Urinary bladder (tissue), 4 donors: Measurements from ENCODE around the gene PRDM11. TPM values are rescaled to one million over a fixed set of nuclear protein-coding genes. Genes with fewer than 3 reads are reported as not detected.

Source experiments
- DNase-seq: peaks from one replicate; pipeline ENCODE4 v3.0.0-alpha.2; 2015; ENCODE audit errors: extremely low spot score
- H3K27ac ChIP-seq: one replicate; pipeline ENCODE4 v1.5.1; 2013; ENCODE audit warnings: low read depth, mild to moderate bottlenecking, moderate library complexity
- H3K36me3 ChIP-seq: one replicate; pipeline ENCODE4 v1.6.1; 2013; ENCODE audit warnings: mild to moderate bottlenecking, moderate library complexity; ENCODE audit not compliant: insufficient read depth
- H3K4me1 ChIP-seq: one replicate; pipeline ENCODE4 v1.6.1; 2013; ENCODE audit warnings: mild to moderate bottlenecking, moderate library complexity; ENCODE audit not compliant: insufficient read depth
- H3K4me3 ChIP-seq: one replicate; pipeline ENCODE4 v1.5.1; 2013; ENCODE audit warnings: low read depth, low read length
- WGBS: extraction: QIAGEN DNeasy Blood & Tissue Kit; methylation state at CpG from one replicate; pipeline ENCODE4 v1.1.7; 2013; 5-methylcytosine and 5-hydroxymethylcytosine counted together
- polyA plus RNA-seq: library from polyadenylated mRNA; stranded (reverse); fragments of 200-250 nt; gene quantifications from one replicate; pipeline ENCODE4 v1.2.3, GENCODE V29; 2013
- total RNA-seq: library from RNA; depleted of rRNA; stranded (reverse); fragments of >200 nt; gene quantifications from one replicate; pipeline ENCODE4 v1.2.3, GENCODE V29; 2014
- donor health status: healthy with polysubstance abuse.
- donor health status: healthy.

The PRDM11 gene
- total and polyA plus RNA-seq, 2 donors: 13.7 to 17.2 TPM

- Histone ChIP-seq H3K36me3 (no peaks in the 10 kb centered on the region), H3K4me3 (no peak overlapping the region), H3K27ac (no peak overlapping the region), H3K4me1 (no peaks in the 10 kb centered on the region)
- DNase-seq: no peak
- 82% methylated on average over 2 of the region's 2 CpGs for WGBS
These were observed 20.8 kb downstream of the PRDM11 start for GRCh38 chr11:45167283-45167682.

- no peak for DNase-seq
These were observed 22.1 kb downstream of the PRDM11 start for GRCh38 chr11:45168366-45169130.

GRCh38 chr11:45169310-45170072 is 23.1 kb downstream of the PRDM11 start:
- H3K4me1 ChIP-seq: no peaks in the 10 kb centered on the region
- H3K27ac ChIP-seq: no peak overlapping the region
- no peak for DNase-seq
- no peak overlapping the region for H3K4me3 ChIP-seq
- 53% methylated on average over 3 of the region's 3 CpGs for WGBS
- no peaks in the 10 kb centered on the region for H3K36me3 ChIP-seq

More at GRCh38 chr11:45168366-45169130, 22.1 kb downstream of the PRDM11 start:
- WGBS: 75% methylated on average over 10 of the region's 10 CpGs
- Histone ChIP-seq H3K4me3 (no peak overlapping the region), H3K4me1 (no peaks in the 10 kb centered on the region), H3K27ac (no peak overlapping the region), H3K36me3 (no peaks in the 10 kb centered on the region)

GRCh38 chr11:45170484-45170883 is 24.0 kb downstream of the PRDM11 start:
- 87% methylated on average over 2 of the region's 2 CpGs for WGBS
- DNase-seq: no peak
- Histone ChIP-seq H3K27ac (no peak overlapping the region), H3K36me3 (no peaks in the 10 kb centered on the region), H3K4me3 (no peak overlapping the region), H3K4me1 (no peaks in the 10 kb centered on the region)

GRCh38 chr11:45171550-45171949 is 25.1 kb downstream of the PRDM11 start:
- no peak overlapping the region for H3K4me3 ChIP-seq
- DNase-seq: no peak
- WGBS: 96% methylated on average over 2 of the region's 2 CpGs
- no peak overlapping the region for H3K27ac ChIP-seq
- no peaks in the 10 kb centered on the region for H3K4me1 ChIP-seq
- no peaks in the 10 kb centered on the region for H3K36me3 ChIP-seq

GRCh38 chr11:45173064-45173463 is 26.6 kb downstream of the PRDM11 start:
- no peaks in the 10 kb centered on the region for H3K4me1 ChIP-seq
- H3K27ac ChIP-seq: no peak overlapping the region
- WGBS: 95% methylated on average over 5 of the region's 5 CpGs
- DNase-seq: no peak
- no peak overlapping the region for H3K4me3 ChIP-seq
- no peaks in the 10 kb centered on the region for H3K36me3 ChIP-seq

GRCh38 chr11:45174168-45174835 is 27.9 kb downstream of the PRDM11 start:
- DNase-seq: no peak
- Histone ChIP-seq H3K4me1 (no peaks in the 10 kb centered on the region), H3K4me3 (no peak overlapping the region), H3K36me3 (no peaks in the 10 kb centered on the region), H3K27ac (no peak overlapping the region)
- WGBS: 95% methylated on average over 6 of the region's 6 CpGs

GRCh38 chr11:45174963-45175362 is 28.5 kb downstream of the PRDM11 start:
- Histone ChIP-seq H3K4me3 (no peak overlapping the region), H3K27ac (no peak overlapping the region), H3K4me1 (no peaks in the 10 kb centered on the region), H3K36me3 (no peaks in the 10 kb centered on the region)
- no peak for DNase-seq
- WGBS: 94% methylated on average over 4 of the region's 4 CpGs

- 28% methylated on average over 1 of the region's 1 CpG for WGBS
- Histone ChIP-seq H3K36me3 (no peaks in the 10 kb centered on the region), H3K4me1 (no peaks in the 10 kb centered on the region), H3K4me3 (no peak overlapping the region), H3K27ac (no peak overlapping the region)
- DNase-seq: no peak
These were observed 30.6 kb downstream of the PRDM11 start for GRCh38 chr11:45176996-45177395.

- WGBS: 87% methylated on average over 7 of the region's 7 CpGs
- no peak for DNase-seq
- H3K36me3 ChIP-seq: no peaks in the 10 kb centered on the region
- H3K4me3 ChIP-seq: no peak overlapping the region
- no peak overlapping the region for H3K27ac ChIP-seq
- H3K4me1 ChIP-seq: no peaks in the 10 kb centered on the region
These were observed 31.8 kb downstream of the PRDM11 start for GRCh38 chr11:45178223-45178622.

- Histone ChIP-seq H3K4me3 (no peak overlapping the region), H3K27ac (no peak overlapping the region), H3K36me3 (no peaks in the 10 kb centered on the region), H3K4me1 (no peaks in the 10 kb centered on the region)
- no peak for DNase-seq
- 68% methylated on average over 8 of the region's 8 CpGs for WGBS
These were observed 32.6 kb downstream of the PRDM11 start for GRCh38 chr11:45178890-45179671.

GRCh38 chr11:45179686-45180178 is 33.3 kb downstream of the PRDM11 start:
- Histone ChIP-seq H3K27ac (no peak overlapping the region), H3K4me1 (no peaks in the 10 kb centered on the region), H3K4me3 (peak overlapping the region; percentile 79), H3K36me3 (no peaks in the 10 kb centered on the region)
- no peak for DNase-seq
- 32% methylated on average over 6 of the region's 6 CpGs for WGBS
